ENCODE results near the gene ARID2.

ARID2 gene

GRCh38 chr12:45912774-45913173 lies 183.3 kb downstream of the ARID2 start:
- H3K4me3 ChIP-seq (ENCODE audit: low read length), result no peak overlapping the region
- TF ChIP-seq CTCF (conservative IDR thresholded peaks at IDR 0.05; ENCODE audit: low read length), result no peak
- no peak for DNase-seq (ENCODE audit: low read depth)

- H3K4me3 ChIP-seq (ENCODE audit: low read length), result no peak overlapping the region
- TF ChIP-seq CTCF (conservative IDR thresholded peaks at IDR 0.05; ENCODE audit: low read length), result no peak
- no peak for DNase-seq (ENCODE audit: low read depth)
Observed at GRCh38 chr12:45913631-45914030, 184.1 kb downstream of the ARID2 start.

- no peak for TF ChIP-seq CTCF (conservative IDR thresholded peaks at IDR 0.05; ENCODE audit: low read length)
- H3K4me3 ChIP-seq (ENCODE audit: low read length), result no peak overlapping the region
- peak; percentile 82 for DNase-seq (ENCODE audit: low read depth)
Observed at GRCh38 chr12:45914090-45914489, 184.6 kb downstream of the ARID2 start.

GRCh38 chr12:45915405-45915804 lies 185.9 kb downstream of the ARID2 start:
- peak; percentile 15 for DNase-seq (ENCODE audit: low read depth)
- H3K4me3 ChIP-seq (ENCODE audit: low read length), result no peak overlapping the region
- TF ChIP-seq CTCF (conservative IDR thresholded peaks at IDR 0.05; ENCODE audit: low read length), result no peak

- TF ChIP-seq CTCF (conservative IDR thresholded peaks at IDR 0.05; ENCODE audit: low read length), result no peak
- peak; percentile 6 for DNase-seq (ENCODE audit: low read depth)
- no peak overlapping the region for H3K4me3 ChIP-seq (ENCODE audit: low read length)
Observed at GRCh38 chr12:45918818-45919217, 189.3 kb downstream of the ARID2 start.

- no peak overlapping the region for H3K4me3 ChIP-seq (ENCODE audit: low read length)
- DNase-seq (ENCODE audit: low read depth), result no peak
- no peak for TF ChIP-seq CTCF (conservative IDR thresholded peaks at IDR 0.05; ENCODE audit: low read length)
Observed at GRCh38 chr12:45928309-45928708, 198.8 kb downstream of the ARID2 start.

GRCh38 chr12:45930369-45930768 lies 200.9 kb downstream of the ARID2 start:
- TF ChIP-seq CTCF (conservative IDR thresholded peaks at IDR 0.05; ENCODE audit: low read length), result no peak
- H3K4me3 ChIP-seq (ENCODE audit: low read length), result no peak overlapping the region
- no peak for DNase-seq (ENCODE audit: low read depth)

Data from AG10803 (cell line).